CD4-positive, alpha-beta T cell treated with Interleukin-2 at 100 ng/mL for 4 hours (primary cell): Measurements from ENCODE around the gene THEM4.

Experiments used
- DNase-seq: peaks from one replicate; pipeline ENCODE4 v3.0.0-alpha.2; 2020; ENCODE audit warnings: low spot score

THEM4 gene

GRCh38 chr1:151837884-151838221 lies 71.5 kb downstream of the THEM4 start:
- no peak for DNase-seq

DNA sequence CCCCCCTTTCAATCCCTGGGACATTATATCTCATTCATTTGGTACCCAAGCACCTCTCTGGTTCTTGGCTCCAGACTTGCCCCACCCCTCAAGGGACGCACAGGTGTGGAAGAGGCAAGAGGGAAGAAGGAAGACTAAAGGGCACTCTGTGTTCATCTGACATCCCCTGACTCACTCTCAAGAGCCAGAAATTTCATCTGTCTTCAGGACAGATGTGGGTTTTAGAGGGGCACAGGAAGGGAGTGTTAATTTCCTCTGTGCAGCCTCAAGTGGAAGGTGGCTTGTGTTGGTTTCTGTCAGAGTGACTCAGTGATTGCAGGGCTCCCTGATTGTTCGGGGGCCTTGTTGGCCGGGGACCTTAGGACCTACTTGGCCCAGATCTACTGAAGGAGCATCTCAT lies 72.1 kb downstream of the THEM4 start:
- peak; percentile 65 for DNase-seq

- no peak for DNase-seq
Measured at GRCh38 chr1:151835596-151835995, 73.7 kb downstream of the THEM4 start.

DNA sequence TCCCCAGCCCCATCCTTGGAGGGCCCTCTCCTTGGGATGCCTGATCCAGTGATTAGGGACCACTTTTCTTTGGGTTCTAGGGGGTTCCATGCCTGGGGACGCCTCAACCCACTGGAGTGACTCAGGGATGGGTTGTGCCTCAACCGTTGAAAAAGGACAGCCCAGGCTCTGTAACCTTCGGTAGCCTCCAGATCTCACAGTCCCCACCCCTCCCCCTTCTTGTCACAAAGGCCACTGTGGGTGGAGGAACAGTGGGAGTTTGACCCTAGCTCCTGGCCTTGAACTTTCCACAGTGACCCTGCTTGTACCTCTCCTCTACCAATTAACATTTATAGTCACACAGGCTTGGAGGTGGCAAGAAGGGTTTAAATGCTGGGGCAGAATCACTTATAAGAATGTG lies 75.1 kb downstream of the THEM4 start:
- DNase-seq: no peak

- no peak for DNase-seq
Measured at GRCh38 chr1:151833172-151833900, 76.0 kb downstream of the THEM4 start.

DNA sequence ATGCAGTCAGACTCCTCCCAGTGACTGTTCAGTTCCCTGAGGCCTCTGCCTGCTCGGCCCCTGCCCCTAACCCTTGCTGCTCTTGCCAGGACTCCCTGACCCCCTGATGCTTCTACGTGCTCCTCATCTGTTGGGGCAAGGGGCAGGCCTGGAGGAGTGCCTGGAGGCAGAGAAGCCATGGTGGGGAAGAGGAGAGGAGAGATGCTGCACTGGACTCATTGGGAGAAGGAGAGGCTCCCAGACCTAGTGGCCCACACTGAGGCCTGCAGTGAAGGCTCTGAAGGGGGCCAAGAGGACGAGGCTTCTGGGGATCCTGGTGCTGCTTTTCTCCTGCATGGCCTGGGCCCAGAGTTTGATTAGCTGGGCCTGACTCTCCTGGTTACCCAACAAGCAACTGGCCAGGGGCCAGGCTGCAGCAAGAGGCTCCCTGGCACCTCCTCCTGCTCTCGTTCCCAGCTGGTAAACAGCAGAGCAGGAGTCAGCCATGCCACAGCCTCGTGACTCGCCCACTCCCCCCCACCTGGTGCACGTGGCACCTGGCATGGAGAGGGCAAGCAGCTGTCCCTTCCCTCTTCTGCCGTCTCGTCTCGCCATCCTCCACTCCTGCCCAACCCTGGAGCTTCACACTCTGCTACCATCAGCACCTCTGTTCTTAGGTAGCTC lies 76.9 kb downstream of the THEM4 start:
- no peak for DNase-seq

GRCh38 chr1:151831605-151832004 lies 77.7 kb downstream of the THEM4 start, which contains the start of gene RORC:
Gene RORC, minus strand, starts transcription at chr1:151831802. Its CDS starts 38 bp downstream, at chr1:151831764.
- no peak for DNase-seq

- no peak for DNase-seq
Measured at GRCh38 chr1:151831256-151831591, 78.1 kb downstream of the THEM4 start.

GRCh38 chr1:151830055-151830454 lies 79.3 kb downstream of the THEM4 start:
- no peak for DNase-seq

DNA sequence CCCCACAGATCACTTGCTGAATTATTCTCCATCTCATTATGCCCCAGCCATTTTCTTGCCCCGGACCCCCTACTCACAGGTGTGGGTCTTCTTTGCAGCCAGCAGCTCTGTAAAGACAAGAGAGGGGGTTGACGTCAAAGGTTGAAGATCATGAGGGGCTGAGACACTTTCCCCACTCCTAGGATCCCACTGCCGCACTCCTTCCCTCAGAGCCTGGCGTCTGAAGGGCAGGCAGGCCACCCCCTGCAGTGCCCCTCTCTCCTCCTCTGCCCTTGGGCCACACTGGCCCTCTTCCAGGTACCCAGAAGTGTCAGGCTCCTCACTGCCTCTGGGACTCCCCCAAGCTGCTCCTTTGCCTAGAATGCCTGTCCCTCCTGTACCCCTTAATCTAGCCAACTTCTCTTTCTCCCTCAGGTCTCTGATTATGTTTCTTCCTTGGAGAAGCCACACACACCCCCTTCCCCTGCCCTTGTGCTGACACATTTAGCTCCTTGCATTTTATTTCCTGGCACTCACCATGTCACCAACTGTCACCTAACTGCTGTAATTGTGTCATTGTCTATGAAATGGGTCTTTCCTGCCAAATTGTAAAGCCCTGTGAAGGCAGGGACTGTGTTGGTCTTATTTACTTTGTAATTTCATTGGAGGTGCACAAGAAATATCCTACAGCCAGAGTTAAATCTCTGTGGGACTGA lies 79.8 kb downstream of the THEM4 start:
- no peak for DNase-seq

DNA sequence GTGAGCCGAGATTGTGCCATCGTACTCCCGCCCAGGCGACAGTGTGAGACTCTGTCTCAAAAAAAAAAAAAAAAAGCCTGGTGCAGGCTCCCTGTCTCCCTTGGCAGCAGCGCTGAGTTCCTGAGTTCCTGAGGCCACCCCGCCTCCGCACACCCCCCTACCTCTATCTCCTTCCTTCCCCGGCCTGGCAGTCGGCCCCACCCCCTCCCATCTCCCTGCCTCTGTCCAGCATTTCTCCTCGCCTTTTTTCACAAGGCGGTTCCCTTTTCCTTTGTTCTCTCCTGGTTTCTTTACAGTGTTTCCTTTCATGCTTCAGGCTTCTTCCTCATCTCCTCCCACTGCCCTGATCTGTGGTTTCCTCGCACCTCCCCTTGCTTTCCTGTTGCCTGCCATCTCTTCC lies 80.4 kb downstream of the THEM4 start:
- DNase-seq: no peak

DNA sequence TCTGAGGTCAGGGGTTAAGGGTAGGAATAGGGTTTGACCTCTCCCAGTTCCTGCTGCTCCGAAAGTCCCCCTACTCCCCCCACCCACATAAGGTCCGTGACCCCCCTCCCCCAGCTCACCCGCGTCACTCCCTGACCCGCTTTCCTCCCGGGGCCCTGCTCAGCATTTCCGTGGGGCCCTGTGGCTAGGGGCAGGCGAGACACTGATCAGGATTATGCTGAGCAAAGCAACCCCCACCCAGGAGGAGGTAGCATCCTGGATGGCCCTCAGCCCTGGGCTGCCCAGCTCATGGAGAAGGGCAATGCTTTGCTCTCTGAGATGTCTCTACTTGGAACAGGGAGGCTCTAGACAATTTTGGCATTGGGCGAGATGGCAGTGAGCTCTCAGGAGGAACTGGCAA lies 81.5 kb downstream of the THEM4 start:
- no peak for DNase-seq

GRCh38 chr1:151825751-151826660 lies 83.3 kb downstream of the THEM4 start:
- no peak for DNase-seq

DNA sequence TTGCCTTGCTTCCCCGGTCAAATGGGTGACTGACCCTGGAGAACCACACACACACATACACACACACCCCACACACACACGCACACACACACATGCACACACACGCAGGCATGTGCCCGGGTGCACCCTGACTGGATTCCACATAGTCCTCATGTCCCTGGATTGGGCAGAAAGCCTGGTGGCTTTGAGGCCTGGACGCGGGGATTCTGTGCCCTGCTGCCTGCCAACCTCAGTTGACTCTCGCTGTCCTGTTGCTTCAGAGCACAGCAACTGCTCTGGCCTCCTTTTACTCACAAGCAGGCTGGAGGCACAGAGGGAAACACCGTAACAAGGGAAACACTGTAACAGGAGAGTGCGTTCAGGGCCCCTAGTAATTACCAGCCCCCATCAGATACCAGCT lies 84.1 kb downstream of the THEM4 start:
- no peak for DNase-seq
